CD4-positive, alpha-beta memory T cell (primary cell): ENCODE data around the gene CD22. TPM values are rescaled to one million over a fixed set of nuclear protein-coding genes. Genes with fewer than 3 reads are reported as not detected.

Experiments
- CTCF ChIA-PET: fragments of 350-600 bp; sonication (Branson Sonifier 250); formaldehyde crosslinking; loops from one replicate; lab custom pipeline; 2021; ENCODE audit warnings: inconsistent platforms; ENCODE audit not compliant: partially characterized antibody; lab: Charles Lee
- POLR2A ChIA-PET: fragments of 350-600 bp; sonication (Branson Sonifier 250); formaldehyde crosslinking; loops from one replicate; lab custom pipeline; 2021; ENCODE audit not compliant: partially characterized antibody; lab: Charles Lee
- DNase-seq, 5 donors: peaks; one replicate each; pipeline versions ENCODE4 v3.0.0 to v3.0.0-alpha.2; 2020 to 2022; ENCODE audit warnings: mixed read lengths in 1 of 5
- H3K27ac ChIP-seq: one replicate; pipeline ENCODE4 v1.7.0; 2013; ENCODE audit warnings: low read depth, low read length
- H3K27me3 ChIP-seq: 2 replicates; pipeline ENCODE4 v1.7.0; 2013; ENCODE audit warnings: mild to moderate bottlenecking, low read length, moderate library complexity; ENCODE audit not compliant: insufficient read depth
- H3K36me3 ChIP-seq: 2 replicates; pipeline ENCODE4 v1.7.0; 2013; ENCODE audit warnings: mild to moderate bottlenecking, low read length, moderate library complexity; ENCODE audit not compliant: insufficient read depth
- H3K4me1 ChIP-seq: 2 replicates; pipeline ENCODE4 v1.7.0; 2013; ENCODE audit warnings: mild to moderate bottlenecking, low read length, moderate library complexity; ENCODE audit not compliant: insufficient read depth
- H3K4me3 ChIP-seq, 2 donors: one replicate each; pipeline ENCODE4 v1.7.0; 2013; ENCODE audit warnings: low read length in 2 of 2, mild to moderate bottlenecking in 1 of 2
- H3K9me3 ChIP-seq, 2 donors: one replicate each; pipeline ENCODE4 v1.7.0; 2013; ENCODE audit warnings: low read length in 2 of 2, control low read depth in 1 of 2; ENCODE audit not compliant: control insufficient read depth in 1 of 2
- H3K27ac Mint-ChIP-seq, 7 donors: one replicate each; pipeline ENCODE4 v1.8.0; 2020 to 2021; ENCODE audit warnings: mixed read lengths in 7 of 7, mild to moderate bottlenecking in 6 of 7, inconsistent platforms in 3 of 7, moderate library complexity in 3 of 7
- H3K27me3 Mint-ChIP-seq, 2 donors: one replicate each; pipeline ENCODE4 v1.8.0; 2020 to 2021; ENCODE audit warnings: mixed read lengths in 2 of 2
- H3K36me3 Mint-ChIP-seq, 2 donors: one replicate each; pipeline ENCODE4 v1.8.0; 2020 to 2021; ENCODE audit warnings: mixed read lengths in 2 of 2, inconsistent platforms in 1 of 2, mild to moderate bottlenecking in 1 of 2
- H3K4me1 Mint-ChIP-seq, 4 donors: one replicate each; pipeline ENCODE4 v1.8.0; 2020 to 2021; ENCODE audit warnings: mixed read lengths in 4 of 4, mild to moderate bottlenecking in 1 of 4
- H3K4me3 Mint-ChIP-seq, 8 donors: one replicate each; pipeline ENCODE4 v1.8.0; 2020 to 2021; ENCODE audit warnings: mixed read lengths in 8 of 8, mild to moderate bottlenecking in 7 of 8, moderate library complexity in 6 of 8, inconsistent platforms in 3 of 8
- H3K9me3 Mint-ChIP-seq, 8 donors: one replicate each; pipeline ENCODE4 v1.8.0; 2020 to 2021; ENCODE audit warnings: mixed read lengths in 8 of 8, mild to moderate bottlenecking in 5 of 8, inconsistent platforms in 3 of 8, moderate library complexity in 1 of 8
- intact Hi-C: fragments of 100-400 bp; cut with micrococcal nuclease; formaldehyde crosslinking; loops from one replicate; pipeline ENCODE4 v1.15.1; 2023
- polyA plus RNA-seq, 2 donors: library from polyadenylated mRNA; unstranded; fragments of 300-500 nt; fragmentation: Illumina TruSeq; gene quantifications; one replicate each; pipeline ENCODE4 v1.2.3, GENCODE V29; 2021
- total RNA-seq, 2 experiments: library from RNA; stranded (reverse); gene quantifications; one replicate each; pipeline ENCODE4 v1.2.3, GENCODE V29; 2021

CD22 gene
- total and polyA plus RNA-seq, 4 experiments from 2014 or later = 0.30 to 1.8 (median 0.32) TPM

GRCh38 chr19:35336166-35336955 is 7.4 kb downstream of the CD22 start:
- peaks cover 0 to 13% of the 10 kb centered on the region in 2 donors for H3K27me3 Mint-ChIP-seq
- Histone ChIP-seq H3K27ac (no peak overlapping the region), H3K9me3 (no peaks in the 10 kb centered on the region), H3K4me3 (no peak overlapping the region), H3K4me1 (peaks cover 9% of the 10 kb centered on the region), H3K27me3 (no peaks in the 10 kb centered on the region), H3K36me3 (no peaks in the 10 kb centered on the region)
- H3K4me3 Mint-ChIP-seq = no peak overlapping the region
- H3K9me3 Mint-ChIP-seq = no peaks in the 10 kb centered on the region
- no peaks in the 10 kb centered on the region for H3K36me3 Mint-ChIP-seq
- peaks cover 6 to 15% (median 10%) of the 10 kb centered on the region in 4 donors for H3K4me1 Mint-ChIP-seq
- ChIA-PET CTCF (no interaction called here), POLR2A (no interaction called here)
- peak in 1 of 5 donors; percentile 2 for DNase-seq
- no peak overlapping the region for H3K27ac Mint-ChIP-seq
- intact Hi-C loops = no loop called here

- peaks cover under 1 to 13% of the 10 kb centered on the region in 2 donors for H3K27me3 Mint-ChIP-seq
- Histone ChIP-seq H3K27me3 (no peaks in the 10 kb centered on the region), H3K9me3 (no peaks in the 10 kb centered on the region), H3K27ac (no peak overlapping the region), H3K36me3 (no peaks in the 10 kb centered on the region), H3K4me1 (peaks cover 9% of the 10 kb centered on the region), H3K4me3 (no peak overlapping the region)
- peak in 1 of 5 donors; percentile 13 for DNase-seq
- CTCF ChIA-PET = no interaction called here
- no peak overlapping the region for H3K27ac Mint-ChIP-seq
- H3K4me3 Mint-ChIP-seq = no peak overlapping the region
- POLR2A ChIA-PET = no interaction called here
- peaks cover 7 to 18% (median 10%) of the 10 kb centered on the region in 4 donors for H3K4me1 Mint-ChIP-seq
- no peaks in the 10 kb centered on the region for H3K9me3 Mint-ChIP-seq
- no peaks in the 10 kb centered on the region for H3K36me3 Mint-ChIP-seq
- intact Hi-C loops = no loop called here
These were observed 8.4 kb downstream of the CD22 start for GRCh38 chr19:35337097-35337983.

DNA sequence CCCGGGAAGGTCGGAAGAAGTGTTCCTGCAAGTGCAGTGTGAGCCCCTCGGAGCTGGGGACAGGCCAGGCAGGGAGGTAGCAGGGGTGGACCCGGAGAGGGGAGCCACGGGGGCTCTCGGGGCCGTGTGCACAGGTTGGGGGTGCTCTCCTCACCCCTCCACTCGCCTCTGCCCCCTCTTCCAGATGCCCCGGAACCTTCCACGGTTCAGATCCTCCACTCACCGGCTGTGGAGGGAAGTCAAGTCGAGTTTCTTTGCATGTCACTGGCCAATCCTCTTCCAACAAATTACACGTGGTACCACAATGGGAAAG is 9.0 kb downstream of the CD22 start:
- ChIA-PET CTCF (no interaction called here), POLR2A (no interaction called here)
- H3K9me3 Mint-ChIP-seq = no peaks in the 10 kb centered on the region
- no peaks in the 10 kb centered on the region for H3K36me3 Mint-ChIP-seq
- no peaks in the 10 kb centered on the region for H3K27me3 ChIP-seq
- no peak overlapping the region for H3K27ac ChIP-seq
- H3K4me3 Mint-ChIP-seq = no peak overlapping the region
- intact Hi-C loops = no loop called here
- peaks cover 3 to 14% (median 5%) of the 10 kb centered on the region in 4 donors for H3K4me1 Mint-ChIP-seq
- no peaks in the 10 kb centered on the region for H3K9me3 ChIP-seq
- no peak overlapping the region for H3K27ac Mint-ChIP-seq
- peaks cover 3 to 13% of the 10 kb centered on the region in 2 donors for H3K27me3 Mint-ChIP-seq
- H3K4me1 ChIP-seq = peaks cover 3% of the 10 kb centered on the region
- no peaks in the 10 kb centered on the region for H3K36me3 ChIP-seq
- H3K4me3 ChIP-seq = no peak overlapping the region
- peak in 1 of 5 donors; percentile 35 for DNase-seq

- peaks cover 0 to 6% (median 1%) of the 10 kb centered on the region in 4 donors for H3K4me1 Mint-ChIP-seq
- intact Hi-C loops = loop anchor here (10.0 kb wide), 1 partner anchor 196 kb away; the partner anchor contains the start of gene FXYD7
These were observed 11.4 kb downstream of the CD22 start for GRCh38 chr19:35340431-35340830.

GRCh38 chr19:35341006-35341405 is 12.0 kb downstream of the CD22 start:
- Mint-ChIP-seq H3K4me3 (no peak overlapping the region), H3K27ac (no peak overlapping the region), H3K4me1 (peaks cover 3 to 10% (median 6%) of the 10 kb centered on the region in 4 donors), H3K9me3 (no peaks in the 10 kb centered on the region), H3K36me3 (no peaks in the 10 kb centered on the region), H3K27me3 (peaks cover 3 to 4% of the 10 kb centered on the region in 2 donors)
- CTCF ChIA-PET = interaction anchor here (1.2 kb wide), 1 partner anchor 12 kb away, joined by 3 read pairs; no protein-coding TSS in a partner anchor
- Histone ChIP-seq H3K4me3 (no peak overlapping the region), H3K27ac (no peak overlapping the region), H3K9me3 (no peaks in the 10 kb centered on the region), H3K36me3 (no peaks in the 10 kb centered on the region), H3K27me3 (no peaks in the 10 kb centered on the region), H3K4me1 (peaks cover 6% of the 10 kb centered on the region)
- POLR2A ChIA-PET = no interaction called here
- peak in 1 of 5 donors; percentile 27 for DNase-seq
- intact Hi-C loops = loop anchor here (10.0 kb wide), 1 partner anchor 196 kb away; the partner anchor contains the start of gene FXYD7

More at GRCh38 chr19:35340431-35340830, 11.4 kb downstream of the CD22 start:
- CTCF ChIA-PET = interaction anchor here (1.2 kb wide), 1 partner anchor 13 kb away, joined by 3 read pairs; no protein-coding TSS in a partner anchor
- H3K27me3 ChIP-seq = no peaks in the 10 kb centered on the region
- no peak for DNase-seq
- Mint-ChIP-seq H3K27me3 (peaks cover 3 to 4% of the 10 kb centered on the region in 2 donors), H3K4me3 (no peak overlapping the region), H3K27ac (no peak overlapping the region), H3K9me3 (no peaks in the 10 kb centered on the region), H3K36me3 (no peaks in the 10 kb centered on the region)
- POLR2A ChIA-PET = no interaction called here
- no peak overlapping the region for H3K27ac ChIP-seq
- no peak overlapping the region for H3K4me3 ChIP-seq
- H3K36me3 ChIP-seq = no peaks in the 10 kb centered on the region
- no peaks in the 10 kb centered on the region for H3K4me1 ChIP-seq
- no peaks in the 10 kb centered on the region for H3K9me3 ChIP-seq

GRCh38 chr19:35341565-35342225 is 12.7 kb downstream of the CD22 start:
- no peaks in the 10 kb centered on the region for H3K36me3 ChIP-seq
- H3K27ac ChIP-seq = no peak overlapping the region
- Mint-ChIP-seq H3K36me3 (peaks cover 0 to 2% of the 10 kb centered on the region in 2 donors), H3K27ac (no peak overlapping the region), H3K4me3 (no peak overlapping the region), H3K9me3 (peaks cover 0 to 2% (median 0%) of the 10 kb centered on the region in 8 donors), H3K4me1 (peaks cover 7 to 17% (median 13%) of the 10 kb centered on the region in 4 donors), H3K27me3 (peaks cover 3 to 5% of the 10 kb centered on the region in 2 donors)
- peaks cover 12% of the 10 kb centered on the region for H3K4me1 ChIP-seq
- H3K27me3 ChIP-seq = no peaks in the 10 kb centered on the region
- ChIA-PET CTCF (no interaction called here), POLR2A (no interaction called here)
- H3K4me3 ChIP-seq = no peak overlapping the region
- H3K9me3 ChIP-seq = no peaks in the 10 kb centered on the region
- intact Hi-C loops = loop anchor here (10.0 kb wide), 1 partner anchor 197 kb away; the partner anchor contains the start of gene FXYD7
- peak in 1 of 5 donors; percentile 17 for DNase-seq
